Fibroblast of the aortic adventitia (primary cell): Measurements from ENCODE around the gene PPP2R2C. TPM values are rescaled to one million over a fixed set of nuclear protein-coding genes. Genes with fewer than 3 reads are reported as not detected.

Experiments
- DNase-seq: peaks from one replicate; pipeline ENCODE4 v3.0.0-alpha.2; 2010; ENCODE audit warnings: low read depth
- H3K4me3 ChIP-seq: 2 replicates; pipeline ENCODE4 v1.5.1; 2011; ENCODE audit warnings: low read depth, mild to moderate bottlenecking, control low read depth, low read length, moderate library complexity
- CTCF ChIP-seq: IDR thresholded peaks from 2 replicates; pipeline ENCODE4 v1.5.1; 2011; ENCODE audit warnings: mild to moderate bottlenecking, low read length, control low read depth, inconsistent platforms; ENCODE audit not compliant: insufficient read depth
- total RNA-seq: library from RNA; depleted of rRNA; stranded (reverse); fragments of >200 nt; gene quantifications from 2 replicates; pipeline ENCODE4 v1.2.3, GENCODE V29; 2012; ENCODE audit warnings: low replicate concordance

The PPP2R2C gene
- total RNA-seq, 1 donor, result not detected

- no peak for DNase-seq
- no peak overlapping the region for H3K4me3 ChIP-seq
- no peak for TF ChIP-seq CTCF
Measured at GRCh38 chr4:6487466-6487865, 15.1 kb upstream of the PPP2R2C start.

- DNase-seq, result no peak
- H3K4me3 ChIP-seq, result no peak overlapping the region
- no peak for TF ChIP-seq CTCF
Measured at GRCh38 chr4:6480534-6481088, 8.2 kb upstream of the PPP2R2C start.

GRCh38 chr4:6478546-6479220, 6.3 kb upstream of the PPP2R2C start:
- TF ChIP-seq CTCF, result no peak
- DNase-seq, result no peak
- no peak overlapping the region for H3K4me3 ChIP-seq

DNA sequence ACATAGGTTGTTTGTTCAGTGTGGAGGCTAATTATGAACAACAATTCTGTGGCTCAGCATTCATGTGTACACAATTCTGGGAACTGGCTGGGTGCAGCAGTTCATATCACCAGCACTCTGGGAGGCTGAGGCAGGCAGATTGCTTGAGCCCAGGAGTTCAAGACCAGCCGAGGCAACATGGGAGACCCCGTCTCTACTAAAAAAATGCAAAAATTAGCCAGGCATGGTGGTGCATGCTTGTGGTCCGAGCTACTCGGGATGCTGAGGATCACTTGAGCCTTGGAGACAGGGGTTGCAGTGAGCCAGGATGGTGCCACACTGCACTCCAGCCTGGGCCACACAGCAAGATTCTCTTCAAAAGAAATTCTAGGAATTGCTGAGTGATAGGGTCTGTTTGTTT, 4.5 kb upstream of the PPP2R2C start:
- no peak overlapping the region for H3K4me3 ChIP-seq
- no peak for TF ChIP-seq CTCF
- DNase-seq, result no peak

GRCh38 chr4:6475492-6476020, 3.1 kb upstream of the PPP2R2C start:
- no peak overlapping the region for H3K4me3 ChIP-seq
- DNase-seq, result no peak
- no peak for TF ChIP-seq CTCF

- DNase-seq, result no peak
- H3K4me3 ChIP-seq, result no peak overlapping the region
- TF ChIP-seq CTCF, result no peak
Measured at GRCh38 chr4:6474705-6475457, 2.5 kb upstream of the PPP2R2C start.
